Effector memory CD4-positive, alpha-beta T cell (primary cell): ENCODE results near the gene SNX3.
"Not testable (repeated sequence)": the region's sequence is repeated elsewhere in the genome, so short reads cannot be mapped to it uniquely, and the experiment has no call there.

Experiments used
- DNase-seq, 3 donors: peaks; one replicate each; pipeline ENCODE4 v3.0.0-alpha.2; 2020
- H3K27ac ChIP-seq: 2 replicates; pipeline ENCODE4 v1.7.0; 2013; ENCODE audit warnings: mild to moderate bottlenecking, low read length, moderate library complexity; ENCODE audit not compliant: insufficient read depth, poor library complexity, severe bottlenecking
- H3K27me3 ChIP-seq: replicated peaks from 2 replicates; pipeline ENCODE4 v1.7.0; 2013; ENCODE audit warnings: mild to moderate bottlenecking, low read length; ENCODE audit not compliant: insufficient read depth, control insufficient read depth, poor library complexity, severe bottlenecking
- H3K36me3 ChIP-seq: 2 replicates; pipeline ENCODE4 v1.7.0; 2013; ENCODE audit warnings: mild to moderate bottlenecking, low read length, moderate library complexity; ENCODE audit not compliant: control insufficient read depth, insufficient read depth
- H3K4me1 ChIP-seq: 2 replicates; pipeline ENCODE4 v1.7.0; 2013; ENCODE audit warnings: low read length, mild to moderate bottlenecking; ENCODE audit not compliant: control insufficient read depth, insufficient read depth, poor library complexity, severe bottlenecking
- H3K4me3 ChIP-seq: 2 replicates; pipeline ENCODE4 v1.7.0; 2013; ENCODE audit warnings: low read length, low read depth, mild to moderate bottlenecking; ENCODE audit not compliant: insufficient read depth, poor library complexity, severe bottlenecking
- H3K9me3 ChIP-seq: 2 replicates; pipeline ENCODE4 v1.7.0; 2013; ENCODE audit warnings: mild to moderate bottlenecking, low read length, moderate library complexity; ENCODE audit not compliant: control insufficient read depth

Gene SNX3

GRCh38 chr6:108245095-108245494 is 15.7 kb downstream of the SNX3 start:
- not testable (repeated sequence) for H3K36me3 ChIP-seq, H3K4me1 ChIP-seq, H3K9me3 ChIP-seq, H3K27ac ChIP-seq, H3K27me3 ChIP-seq, H3K4me3 ChIP-seq, DNase-seq

- H3K9me3 ChIP-seq: no peaks in the 10 kb centered on the region
- H3K27me3 ChIP-seq: no peaks in the 10 kb centered on the region
- no peaks in the 10 kb centered on the region for H3K4me1 ChIP-seq
- no peak overlapping the region for H3K27ac ChIP-seq
- DNase-seq: no peak
- no peak overlapping the region for H3K4me3 ChIP-seq
- H3K36me3 ChIP-seq: no peaks in the 10 kb centered on the region
Measured at GRCh38 chr6:108243836-108244235, 17.0 kb downstream of the SNX3 start.

DNA sequence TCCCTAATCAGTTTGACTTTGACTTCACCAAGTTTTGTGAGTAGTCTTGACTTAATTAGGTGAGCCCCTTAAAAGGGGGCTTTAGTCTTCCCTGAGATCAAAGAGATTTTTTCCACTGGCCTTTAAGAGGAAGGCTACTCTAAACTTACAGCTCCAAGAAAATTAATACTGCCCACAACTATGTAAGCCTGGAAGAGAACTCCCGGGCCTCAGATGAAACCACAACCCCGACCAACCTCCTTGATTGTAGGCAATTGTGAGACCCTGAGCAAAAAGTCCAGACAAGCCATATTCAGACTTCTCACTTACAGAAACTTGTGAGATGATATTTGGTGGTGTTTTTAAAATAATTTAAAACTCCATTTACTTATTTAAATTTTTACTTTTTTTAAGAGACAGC is 18.1 kb downstream of the SNX3 start:
- H3K9me3 ChIP-seq: no peaks in the 10 kb centered on the region
- no peaks in the 10 kb centered on the region for H3K4me1 ChIP-seq
- no peak overlapping the region for H3K27ac ChIP-seq
- no peaks in the 10 kb centered on the region for H3K36me3 ChIP-seq
- H3K4me3 ChIP-seq: no peak overlapping the region
- DNase-seq: no peak
- no peaks in the 10 kb centered on the region for H3K27me3 ChIP-seq

DNA sequence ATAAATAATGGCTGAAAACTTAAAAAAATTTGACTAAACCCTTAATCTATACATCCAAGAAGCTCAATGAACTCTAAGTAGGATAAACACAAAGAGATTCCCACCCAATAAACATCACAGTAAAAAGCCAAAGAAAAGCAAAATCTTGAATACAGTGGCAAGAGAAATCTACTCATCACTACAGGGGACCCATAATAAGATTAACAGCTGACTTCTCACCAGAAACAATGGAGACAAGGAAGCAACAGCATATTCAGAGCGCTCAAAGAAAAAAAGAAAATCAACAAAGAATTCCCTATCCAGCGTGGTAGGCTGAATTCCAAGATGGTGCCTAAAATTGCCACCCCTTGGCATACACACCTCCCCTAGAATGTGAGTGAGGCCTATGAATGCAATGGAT is 18.6 kb downstream of the SNX3 start:
- no peaks in the 10 kb centered on the region for H3K9me3 ChIP-seq
- H3K27ac ChIP-seq: no peak overlapping the region
- H3K4me1 ChIP-seq: no peaks in the 10 kb centered on the region
- no peak overlapping the region for H3K4me3 ChIP-seq
- no peak for DNase-seq
- no peaks in the 10 kb centered on the region for H3K36me3 ChIP-seq
- H3K27me3 ChIP-seq: no peaks in the 10 kb centered on the region

GRCh38 chr6:108238322-108238721 is 22.5 kb downstream of the SNX3 start:
- DNase-seq: no peak
- Histone ChIP-seq H3K27ac (no peak overlapping the region), H3K36me3 (no peaks in the 10 kb centered on the region), H3K27me3 (no peaks in the 10 kb centered on the region), H3K4me1 (no peaks in the 10 kb centered on the region), H3K4me3 (no peak overlapping the region), H3K9me3 (no peaks in the 10 kb centered on the region)

DNA sequence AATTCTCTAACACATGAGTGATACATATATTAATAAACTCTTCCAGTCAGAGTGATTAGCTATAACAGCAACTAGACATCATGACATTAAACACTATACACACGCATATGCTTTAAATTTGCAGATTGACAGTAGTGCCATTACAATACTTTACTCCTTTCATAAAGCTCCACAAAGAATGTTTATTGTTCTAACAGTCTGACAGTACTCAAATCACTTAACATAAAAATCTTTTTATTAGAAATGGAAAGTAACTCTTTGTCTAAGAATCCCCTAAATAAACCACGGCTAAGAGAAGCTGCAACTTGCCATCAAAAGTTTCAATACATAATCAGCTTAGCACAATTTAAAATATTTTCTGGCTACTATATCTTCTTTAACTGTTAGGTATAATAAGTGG is 24.0 kb downstream of the SNX3 start:
- no peaks in the 10 kb centered on the region for H3K27me3 ChIP-seq
- no peaks in the 10 kb centered on the region for H3K4me1 ChIP-seq
- no peak overlapping the region for H3K27ac ChIP-seq
- no peak overlapping the region for H3K4me3 ChIP-seq
- no peaks in the 10 kb centered on the region for H3K9me3 ChIP-seq
- H3K36me3 ChIP-seq: no peaks in the 10 kb centered on the region
- DNase-seq: no peak

DNA sequence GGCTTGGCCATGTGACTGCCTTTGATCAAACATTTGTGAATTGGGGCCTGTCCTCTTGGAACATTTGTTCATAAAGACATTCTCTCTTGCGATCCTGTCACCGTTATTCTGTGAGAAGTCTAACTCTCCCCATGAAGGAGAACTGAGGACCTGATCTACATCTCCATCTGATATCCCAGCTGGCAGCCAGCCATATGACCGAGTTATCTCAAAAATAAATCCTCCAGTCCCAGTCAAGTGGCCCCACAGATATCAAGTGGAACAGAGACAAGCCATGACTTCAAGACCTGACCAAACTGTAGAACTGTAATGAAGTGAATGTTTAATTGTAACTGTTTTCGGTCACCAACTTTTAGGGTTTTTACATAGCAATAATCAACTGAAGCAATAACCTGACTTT is 25.7 kb downstream of the SNX3 start:
- no peaks in the 10 kb centered on the region for H3K9me3 ChIP-seq
- H3K4me1 ChIP-seq: no peaks in the 10 kb centered on the region
- H3K27ac ChIP-seq: no peak overlapping the region
- DNase-seq: no peak
- H3K4me3 ChIP-seq: no peak overlapping the region
- H3K27me3 ChIP-seq: no peaks in the 10 kb centered on the region
- H3K36me3 ChIP-seq: no peaks in the 10 kb centered on the region

DNA sequence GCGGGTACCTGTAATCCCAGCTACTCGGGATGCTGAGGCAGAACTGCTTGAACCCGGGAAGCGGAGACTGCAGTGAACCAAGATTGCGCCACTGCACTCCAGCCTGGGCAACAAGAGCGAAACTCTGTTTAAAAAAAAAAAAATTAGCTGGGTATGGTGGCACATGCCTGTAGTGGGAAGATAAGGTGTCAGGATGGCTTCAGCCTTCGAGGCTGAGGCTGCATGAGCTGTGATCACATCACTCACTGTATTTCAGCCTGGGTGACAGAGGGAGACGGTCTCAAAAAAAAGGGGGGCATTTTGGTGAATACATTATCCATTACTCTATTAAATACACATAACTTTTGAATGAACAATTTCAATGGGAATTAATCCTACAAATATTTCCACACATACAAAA is 32.4 kb downstream of the SNX3 start:
- Histone ChIP-seq H3K27me3 (no peaks in the 10 kb centered on the region), H3K36me3 (no peaks in the 10 kb centered on the region), H3K4me3 (no peak overlapping the region), H3K9me3 (no peaks in the 10 kb centered on the region), H3K4me1 (no peaks in the 10 kb centered on the region), H3K27ac (no peak overlapping the region)
- no peak for DNase-seq

DNA sequence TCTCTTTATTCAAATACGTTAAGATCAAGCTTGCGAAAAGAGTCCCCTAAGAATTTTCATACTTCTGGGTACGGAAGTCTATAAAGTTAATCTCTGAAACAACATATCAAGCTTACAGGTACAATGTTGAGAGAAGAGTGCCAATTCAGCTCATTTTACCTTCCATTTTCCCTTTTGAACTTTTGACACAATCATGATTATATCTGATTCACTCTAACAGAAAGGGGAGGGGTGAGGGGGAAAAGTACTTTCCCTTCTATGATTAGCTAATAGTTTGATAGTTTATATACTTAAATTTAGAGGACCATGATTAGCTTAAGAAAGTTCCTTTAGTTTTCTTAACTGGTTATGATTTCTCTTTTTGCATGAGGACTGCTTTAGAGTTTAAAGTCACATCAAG is 33.5 kb downstream of the SNX3 start:
- H3K27ac ChIP-seq: no peak overlapping the region
- H3K4me3 ChIP-seq: no peak overlapping the region
- peaks cover 1% of the 10 kb centered on the region for H3K36me3 ChIP-seq
- no peak for DNase-seq
- H3K9me3 ChIP-seq: no peaks in the 10 kb centered on the region
- H3K27me3 ChIP-seq: no peaks in the 10 kb centered on the region
- H3K4me1 ChIP-seq: no peaks in the 10 kb centered on the region

GRCh38 chr6:108222504-108222903 is 38.3 kb downstream of the SNX3 start:
- no peak for DNase-seq
- no peaks in the 10 kb centered on the region for H3K27me3 ChIP-seq
- peaks cover 13% of the 10 kb centered on the region for H3K36me3 ChIP-seq
- H3K4me1 ChIP-seq: no peaks in the 10 kb centered on the region
- H3K27ac ChIP-seq: no peak overlapping the region
- H3K4me3 ChIP-seq: no peak overlapping the region
- no peaks in the 10 kb centered on the region for H3K9me3 ChIP-seq

DNA sequence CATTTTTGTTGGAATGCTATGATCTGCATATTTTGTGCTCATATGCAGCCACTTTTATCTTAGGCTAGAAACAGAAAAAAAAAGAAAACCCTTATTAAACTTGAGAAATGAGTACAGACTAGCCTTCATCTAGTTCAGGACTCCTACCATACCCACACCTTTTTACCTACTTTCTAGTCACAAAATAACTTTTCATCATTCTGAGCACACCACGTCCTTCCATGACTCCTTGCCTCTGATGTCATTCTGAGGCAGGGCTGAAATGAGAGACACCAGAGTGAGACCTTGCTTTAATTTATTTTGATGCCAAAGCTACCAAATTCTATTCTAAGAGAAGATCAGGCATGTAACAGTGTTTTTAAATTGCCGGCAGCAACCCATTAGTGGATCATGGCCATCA is 38.8 kb downstream of the SNX3 start:
- Histone ChIP-seq H3K36me3 (peaks cover 13% of the 10 kb centered on the region), H3K4me3 (no peak overlapping the region), H3K27ac (no peak overlapping the region), H3K27me3 (no peaks in the 10 kb centered on the region), H3K9me3 (no peaks in the 10 kb centered on the region), H3K4me1 (no peaks in the 10 kb centered on the region)
- no peak for DNase-seq
